Measurements from ENCODE around the gene LCP2.
A peak's percentile ranks its signal among the peaks of the same experiment; 100 is the strongest.
"Not testable (repeated sequence)": the region's sequence is repeated elsewhere in the genome, so short reads cannot be mapped to it uniquely, and the experiment has no call there.

Gene LCP2

GRCh38 chr5:170273968-170274710 is 23.4 kb downstream of the LCP2 start:
- no peak for DNase-seq (ENCODE audit: low read depth)

- DNase-seq (ENCODE audit: low read depth) = no peak
These were observed 27.1 kb downstream of the LCP2 start for GRCh38 chr5:170270293-170271069.

- DNase-seq (ENCODE audit: low read depth) = no peak
These were observed 28.0 kb downstream of the LCP2 start for GRCh38 chr5:170269579-170269978.

- DNase-seq (ENCODE audit: low read depth) = no peak
These were observed 28.7 kb downstream of the LCP2 start for GRCh38 chr5:170268884-170269283.

- DNase-seq (ENCODE audit: low read depth) = no peak
These were observed 29.4 kb downstream of the LCP2 start for GRCh38 chr5:170268153-170268689.

GRCh38 chr5:170267431-170268152 is 30.0 kb downstream of the LCP2 start:
- DNase-seq (ENCODE audit: low read depth) = peak; percentile 53

- no peak for DNase-seq (ENCODE audit: low read depth)
These were observed 30.8 kb downstream of the LCP2 start for GRCh38 chr5:170266570-170267381.

- DNase-seq (ENCODE audit: low read depth) = no peak
These were observed 32.1 kb downstream of the LCP2 start for GRCh38 chr5:170265522-170265921.

GRCh38 chr5:170263906-170264305 is 33.7 kb downstream of the LCP2 start:
- DNase-seq (ENCODE audit: low read depth) = no peak

- no peak for DNase-seq (ENCODE audit: low read depth)
These were observed 35.2 kb downstream of the LCP2 start for GRCh38 chr5:170262061-170263045.

- no peak for DNase-seq (ENCODE audit: low read depth)
These were observed 36.0 kb downstream of the LCP2 start for GRCh38 chr5:170261528-170262043.

GRCh38 chr5:170257370-170257769 is 40.2 kb downstream of the LCP2 start:
- DNase-seq (ENCODE audit: low read depth) = no peak

GRCh38 chr5:170256571-170256970 is 41.0 kb downstream of the LCP2 start:
- no peak for DNase-seq (ENCODE audit: low read depth)

GRCh38 chr5:170254056-170254455 is 43.5 kb downstream of the LCP2 start:
- DNase-seq (ENCODE audit: low read depth) = no peak

GRCh38 chr5:170252720-170253350 is 44.7 kb downstream of the LCP2 start:
- DNase-seq (ENCODE audit: low read depth) = no peak

- no peak for DNase-seq (ENCODE audit: low read depth)
These were observed 45.5 kb downstream of the LCP2 start for GRCh38 chr5:170252109-170252508.

- no peak for DNase-seq (ENCODE audit: low read depth)
These were observed 46.1 kb downstream of the LCP2 start for GRCh38 chr5:170251462-170251861.

- DNase-seq (ENCODE audit: low read depth) = no peak
These were observed 46.7 kb downstream of the LCP2 start for GRCh38 chr5:170250810-170251317.

GRCh38 chr5:170249355-170249754 is 48.2 kb downstream of the LCP2 start:
- DNase-seq (ENCODE audit: low read depth) = no peak

- not testable (repeated sequence) for DNase-seq (ENCODE audit: low read depth)
These were observed 48.7 kb downstream of the LCP2 start for GRCh38 chr5:170248931-170249227.

Data from stimulated activated CD8-positive, alpha-beta memory T cell treated with anti-CD3 and anti-CD28 coated beads, Interleukin-7, amount 100 ng/mL, for 24 hours (primary cell).